Left cardiac atrium (tissue), 4 donors: Measurements from ENCODE around the gene CDKN3. TPM values are rescaled to one million over a fixed set of nuclear protein-coding genes. Genes with fewer than 3 reads are reported as not detected.
"Not testable (repeated sequence)": the region's sequence is repeated elsewhere in the genome, so short reads cannot be mapped to it uniquely, and the experiment has no call there.

Experiments used
- ATAC-seq, 2 donors: fragments of 200-7000 bp; cut with Tn5 transposase; one replicate each; pipeline ENCODE4 v1.9.1; 2020; ENCODE audit warnings: mild to moderate bottlenecking in 2 of 2, moderate library complexity in 2 of 2
- DNase-seq: peaks from one replicate; pipeline ENCODE4 v3.0.0-alpha.2; 2020
- intact Hi-C, 2 donors: fragments of 100-400 bp; cut with DNase I; formaldehyde crosslinking; loops; one replicate each; pipeline versions ENCODE4 v1.14.1 to v1.15.1; 2022 to 2023
- total RNA-seq, 2 donors: library from RNA; stranded (reverse); fragmentation: NEBNext Ultra II Directional; extraction: Animal tissue kit (Norgen Biotek cat#: 25700); gene quantifications; one replicate each; pipeline ENCODE4 v1.2.1, GENCODE V29; 2021
- donor health status: DM: no; HTN: yes; CAD: no.
- donor health status: DM: no; HTN: yes; CAD: no; lungs with severe emphysema.
- donor health status: DM: yes; HTN: yes; CAD: no.
- donor health status: Dilated cardiomyopathy.

CDKN3 gene
- total RNA-seq, 2 donors from 2014 or later, result 6.9 to 7.9 TPM

DNA sequence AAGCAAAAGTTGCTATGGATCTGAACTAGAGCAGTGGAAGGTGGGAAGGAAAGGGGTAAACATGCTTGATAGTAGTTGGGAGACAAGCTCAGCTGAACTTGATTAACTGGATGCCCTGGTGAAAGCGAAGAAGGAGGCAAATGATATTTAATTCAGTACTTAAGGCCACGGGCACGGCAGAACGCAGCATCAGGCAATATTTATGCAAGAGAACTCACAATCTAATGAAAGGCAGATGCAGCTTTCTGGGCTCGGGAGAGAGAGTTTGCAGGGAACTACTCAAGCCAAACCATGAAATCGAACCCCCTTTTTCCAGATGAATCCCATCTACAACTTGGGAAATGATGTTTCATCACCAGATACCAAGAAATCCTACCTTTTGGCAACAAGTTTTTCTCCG is 47.9 kb downstream of the CDKN3 start:
- DNase-seq (no peak), ATAC-seq (no peak)
- intact Hi-C loops, result no loop called here

- ATAC-seq (peak; percentile 32 to 74), DNase-seq (peak; percentile 50)
- intact Hi-C loops, result no loop called here
Measured at GRCh38 chr14:54446161-54446693, 49.4 kb downstream of the CDKN3 start.

- intact Hi-C loops, result no loop called here
- ATAC-seq (peak in 1 of 2 donors; percentile 50), DNase-seq (no peak)
Measured at GRCh38 chr14:54447231-54447692, 50.5 kb downstream of the CDKN3 start.

GRCh38 chr14:54450535-54450934 is 53.7 kb downstream of the CDKN3 start:
- intact Hi-C loops, result no loop called here
- DNase-seq, result no peak
- ATAC-seq, result peak in 1 of 2 donors; percentile 30

DNA sequence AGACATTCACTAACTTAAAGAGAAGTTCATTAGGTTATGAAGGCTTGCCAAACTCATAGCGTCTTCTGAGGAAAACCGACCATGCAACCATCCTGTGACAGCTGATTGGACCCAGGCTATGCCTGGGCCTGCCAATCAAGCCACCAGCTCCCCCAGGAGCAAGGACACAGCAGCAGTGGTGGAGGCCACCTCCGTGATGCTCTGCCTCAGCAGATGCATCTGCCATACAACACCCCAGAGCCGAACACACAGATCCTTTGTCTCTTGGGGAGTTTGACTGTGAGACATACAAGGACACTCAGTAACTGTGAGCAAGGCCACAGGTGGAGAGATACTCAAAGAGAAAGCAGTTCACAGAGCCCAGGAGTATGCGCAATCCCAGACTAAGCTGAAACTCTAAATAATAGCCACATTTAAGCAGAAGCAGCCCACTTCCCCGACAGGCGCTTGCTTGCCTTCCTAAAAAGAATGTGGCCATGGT is 54.4 kb downstream of the CDKN3 start:
- DNase-seq (no peak), ATAC-seq (no peak)
- intact Hi-C loops, result no loop called here

DNA sequence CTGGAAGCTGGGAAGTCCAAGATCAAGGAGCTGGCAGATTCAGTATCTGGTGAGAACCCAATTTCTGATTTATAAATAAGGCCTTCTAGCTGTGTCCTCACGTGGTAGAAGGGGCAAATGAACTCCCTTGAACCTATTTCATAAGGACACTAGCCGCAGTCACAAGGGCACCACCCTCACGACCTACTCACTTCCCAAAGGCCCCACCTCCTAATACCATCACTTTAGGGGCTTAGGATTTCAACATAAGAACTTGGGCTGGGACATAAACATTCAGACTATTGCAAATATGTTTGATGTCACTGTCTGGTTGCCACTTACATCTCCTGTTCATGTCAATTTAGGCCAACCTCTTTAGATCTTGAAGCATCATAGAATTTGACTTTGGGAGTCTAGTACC is 55.2 kb downstream of the CDKN3 start:
- intact Hi-C loops, result no loop called here
- ATAC-seq, result no peak
- DNase-seq, result no peak

- DNase-seq (no peak), ATAC-seq (no peak)
- intact Hi-C loops, result no loop called here
Measured at GRCh38 chr14:54453252-54453651, 56.4 kb downstream of the CDKN3 start.

DNA sequence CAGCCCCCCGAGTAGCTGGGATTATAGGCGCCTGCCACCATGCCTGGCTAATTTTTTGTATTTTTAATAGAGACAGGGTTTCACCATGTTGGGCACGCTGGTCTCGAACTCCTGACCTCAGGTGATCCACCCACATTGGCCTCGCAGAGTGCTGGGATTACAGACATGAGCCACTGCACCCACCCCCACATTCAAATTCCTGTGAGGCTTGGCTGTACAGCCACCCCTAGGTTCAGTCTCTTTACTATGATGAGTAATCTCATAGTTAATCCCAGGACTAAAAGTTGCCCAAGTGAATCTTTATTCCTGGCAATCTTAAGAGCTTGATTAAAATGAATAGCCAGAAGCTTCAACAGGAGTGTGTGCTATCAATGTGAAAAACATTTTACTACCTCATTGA is 57.2 kb downstream of the CDKN3 start:
- intact Hi-C loops, DNase-seq, ATAC-seq: not testable (repeated sequence)

DNA sequence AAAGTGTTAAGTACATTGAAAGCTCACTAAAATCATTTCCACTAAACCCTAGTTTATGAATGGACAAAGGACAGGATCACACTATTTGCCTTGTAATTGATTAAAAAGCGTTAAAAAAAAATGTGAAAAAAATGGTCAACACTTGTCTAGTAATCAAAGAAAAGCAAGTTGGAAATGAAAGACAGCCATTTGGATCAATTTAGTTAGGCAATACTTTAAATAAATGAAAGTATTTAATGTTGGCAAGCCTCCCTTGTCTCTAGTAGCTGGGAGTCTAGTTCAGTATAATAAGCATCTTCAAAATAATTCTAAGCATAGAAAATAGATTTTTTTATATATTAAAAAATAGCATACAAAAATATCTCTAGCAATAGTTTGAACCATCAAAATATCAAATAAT is 58.6 kb downstream of the CDKN3 start:
- DNase-seq, result no peak
- ATAC-seq, result no peak
- intact Hi-C loops, result no loop called here

- DNase-seq, ATAC-seq, intact Hi-C loops: not testable (repeated sequence)
Measured at GRCh38 chr14:54456820-54457608, 60.2 kb downstream of the CDKN3 start.

DNA sequence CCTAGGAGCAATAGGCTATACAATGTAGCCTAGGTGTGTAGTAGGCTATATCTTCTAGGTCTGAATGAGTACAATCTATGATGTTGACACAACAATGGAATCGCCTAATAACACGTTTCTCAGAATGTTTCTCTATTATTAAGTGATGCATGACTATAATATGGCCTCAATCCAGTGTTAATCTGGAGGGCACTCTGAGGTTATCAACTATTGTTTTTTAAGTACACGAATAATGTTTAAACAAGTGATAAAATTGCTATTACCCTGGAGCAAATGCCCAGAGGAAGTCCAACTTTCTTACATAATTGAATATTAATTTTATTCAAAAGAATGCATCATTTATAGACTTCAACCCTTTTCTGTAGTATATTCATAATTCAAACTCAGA is 60.8 kb downstream of the CDKN3 start:
- intact Hi-C loops, result no loop called here
- DNase-seq, result no peak
- no peak for ATAC-seq

GRCh38 chr14:54458536-54458935 is 61.7 kb downstream of the CDKN3 start:
- ATAC-seq, intact Hi-C loops, DNase-seq: not testable (repeated sequence)

- intact Hi-C loops, result no loop called here
- ATAC-seq, result no peak
Measured at GRCh38 chr14:54459106-54459505, 62.3 kb downstream of the CDKN3 start.

DNA sequence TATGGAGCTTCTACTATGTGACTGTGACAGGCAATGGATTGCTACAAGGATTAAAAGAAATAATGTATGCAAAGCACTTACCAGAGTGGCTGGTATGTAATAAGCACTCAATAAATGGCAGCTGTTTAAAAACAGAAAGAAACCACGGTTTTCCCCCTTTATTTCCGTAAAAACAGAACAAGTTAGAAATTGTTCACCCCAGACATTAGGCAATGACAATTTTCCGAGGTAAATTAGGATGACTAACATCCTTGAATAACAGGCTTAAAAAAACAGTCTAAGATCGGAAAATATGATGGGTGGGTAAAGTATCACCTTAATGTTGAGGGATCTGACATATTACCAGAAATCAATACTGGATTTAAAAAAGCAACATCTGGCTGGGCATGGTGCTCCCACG is 65.2 kb downstream of the CDKN3 start:
- no peak for ATAC-seq

More at GRCh38 chr14:54459106-54459505, 62.3 kb downstream of the CDKN3 start:
- DNase-seq, result no peak

GRCh38 chr14:54465654-54466053 is 68.8 kb downstream of the CDKN3 start:
- DNase-seq, result no peak
- intact Hi-C loops, result no loop called here
- peak in 1 of 2 donors; percentile 55 for ATAC-seq

More for the DNA sequence above, 65.2 kb downstream of the CDKN3 start:
- intact Hi-C loops, result no loop called here
- no peak for DNase-seq

GRCh38 chr14:54467280-54467679 is 70.5 kb downstream of the CDKN3 start:
- no peak for DNase-seq
- ATAC-seq, result no peak
- intact Hi-C loops, result no loop called here

Other genes starting within 250 kb of the CDKN3 start
- 10 to 100 TPM; 89.5 to 93.4 TPM for gene CNIH1, start 44.4 kb downstream of the CDKN3 start, total RNA-seq
- 10 to 100 TPM; 31.3 to 32.7 TPM for gene GMFB, start 92.0 kb downstream of the CDKN3 start, total RNA-seq
- gene CGRRF1, start 112.9 kb downstream of the CDKN3 start, total RNA-seq, result 10 to 100 TPM; 20.1 to 29.8 TPM
- gene SAMD4A, start 170.1 kb downstream of the CDKN3 start, total RNA-seq, result 100 to 1,000 TPM; 103 to 118 TPM